Ishikawa (cell line): ENCODE results near the gene CCKAR.

Source experiments
- CEBPB ChIP-seq: IDR thresholded peaks from 2 replicates; pipeline ENCODE4 v1.6.1; 2012
- CREB1 ChIP-seq: IDR thresholded peaks from 2 replicates; pipeline ENCODE4 v1.6.1; 2012; ENCODE audit warnings: low read depth
- EGR1 ChIP-seq: IDR thresholded peaks from 2 replicates; pipeline ENCODE4 v1.6.1; 2012
- EP300 ChIP-seq: IDR thresholded peaks from 2 replicates; pipeline ENCODE4 v1.6.1; 2012; ENCODE audit warnings: borderline replicate concordance
- FOXM1 ChIP-seq: IDR thresholded peaks from 2 replicates; pipeline ENCODE4 v1.6.1; 2012; ENCODE audit warnings: low read depth, borderline replicate concordance
- NFIC ChIP-seq: IDR thresholded peaks from 2 replicates; pipeline ENCODE4 v1.6.1; 2012
- RAD21 ChIP-seq: IDR thresholded peaks from 2 replicates; pipeline ENCODE4 v1.6.1; 2012; ENCODE audit warnings: low read depth
- TAF1 ChIP-seq: IDR thresholded peaks from 2 replicates; pipeline ENCODE4 v1.6.1; 2012; ENCODE audit warnings: low read depth, mild to moderate bottlenecking
- TCF12 ChIP-seq: IDR thresholded peaks from 2 replicates; pipeline ENCODE4 v1.6.1; 2012; ENCODE audit warnings: low read depth
- TEAD4 ChIP-seq: IDR thresholded peaks from 2 replicates; pipeline ENCODE4 v1.6.1; 2012
- YY1 ChIP-seq: IDR thresholded peaks from 2 replicates; pipeline ENCODE4 v1.6.1; 2012; ENCODE audit warnings: low read depth
- ZBTB7A ChIP-seq: IDR thresholded peaks from 2 replicates; pipeline ENCODE4 v1.6.1; 2012; ENCODE audit warnings: low read depth
- TF ChIP-seq, protein P1 (sequence below): IDR thresholded peaks from 2 replicates; pipeline ENCODE4 v1.6.1; 2012
- TF ChIP-seq, protein P2 (sequence below): IDR thresholded peaks from 2 replicates; pipeline ENCODE4 v1.6.1; 2012
- TF ChIP-seq, protein P3 (sequence below): IDR thresholded peaks from 2 replicates; pipeline ENCODE4 v1.6.1; 2012; ENCODE audit warnings: low read depth, mild to moderate bottlenecking

CCKAR gene

DNA sequence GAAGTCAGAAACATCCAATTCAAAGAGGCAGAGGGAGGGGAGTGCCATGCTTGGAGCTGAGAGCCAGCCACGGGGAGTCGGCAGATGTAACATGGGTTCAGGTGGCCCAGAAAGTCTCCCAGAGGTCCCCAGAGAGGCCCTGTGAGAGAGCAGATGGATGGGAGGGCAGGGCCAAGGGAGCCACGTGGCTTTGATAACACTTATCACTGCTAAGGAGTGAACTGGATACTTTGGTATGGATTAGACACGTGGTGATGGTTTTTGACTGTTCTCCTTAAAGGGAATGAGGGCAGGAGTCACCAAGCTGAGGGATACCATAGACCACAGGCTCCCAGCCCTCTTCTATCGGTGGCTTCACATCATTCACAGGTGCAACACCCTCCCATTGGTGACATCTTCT is 13.7 kb downstream of the CCKAR start:
- TF ChIP-seq NFIC, result no peak
- TF ChIP-seq TEAD4, result no peak
- no peak for TF ChIP-seq EGR1
- TF ChIP-seq, protein P1, sequence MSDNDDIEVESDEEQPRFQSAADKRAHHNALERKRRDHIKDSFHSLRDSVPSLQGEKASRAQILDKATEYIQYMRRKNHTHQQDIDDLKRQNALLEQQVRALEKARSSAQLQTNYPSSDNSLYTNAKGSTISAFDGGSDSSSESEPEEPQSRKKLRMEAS, result no peak
- no peak for TF ChIP-seq EP300
- TF ChIP-seq TAF1, result no peak
- no peak for TF ChIP-seq ZBTB7A
- no peak for TF ChIP-seq TCF12
- TF ChIP-seq CEBPB, result no peak
- no peak for TF ChIP-seq FOXM1
- TF ChIP-seq, protein P2, sequence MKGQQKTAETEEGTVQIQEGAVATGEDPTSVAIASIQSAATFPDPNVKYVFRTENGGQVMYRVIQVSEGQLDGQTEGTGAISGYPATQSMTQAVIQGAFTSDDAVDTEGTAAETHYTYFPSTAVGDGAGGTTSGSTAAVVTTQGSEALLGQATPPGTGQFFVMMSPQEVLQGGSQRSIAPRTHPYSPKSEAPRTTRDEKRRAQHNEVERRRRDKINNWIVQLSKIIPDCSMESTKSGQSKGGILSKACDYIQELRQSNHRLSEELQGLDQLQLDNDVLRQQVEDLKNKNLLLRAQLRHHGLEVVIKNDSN, result no peak
- TF ChIP-seq, protein P3, sequence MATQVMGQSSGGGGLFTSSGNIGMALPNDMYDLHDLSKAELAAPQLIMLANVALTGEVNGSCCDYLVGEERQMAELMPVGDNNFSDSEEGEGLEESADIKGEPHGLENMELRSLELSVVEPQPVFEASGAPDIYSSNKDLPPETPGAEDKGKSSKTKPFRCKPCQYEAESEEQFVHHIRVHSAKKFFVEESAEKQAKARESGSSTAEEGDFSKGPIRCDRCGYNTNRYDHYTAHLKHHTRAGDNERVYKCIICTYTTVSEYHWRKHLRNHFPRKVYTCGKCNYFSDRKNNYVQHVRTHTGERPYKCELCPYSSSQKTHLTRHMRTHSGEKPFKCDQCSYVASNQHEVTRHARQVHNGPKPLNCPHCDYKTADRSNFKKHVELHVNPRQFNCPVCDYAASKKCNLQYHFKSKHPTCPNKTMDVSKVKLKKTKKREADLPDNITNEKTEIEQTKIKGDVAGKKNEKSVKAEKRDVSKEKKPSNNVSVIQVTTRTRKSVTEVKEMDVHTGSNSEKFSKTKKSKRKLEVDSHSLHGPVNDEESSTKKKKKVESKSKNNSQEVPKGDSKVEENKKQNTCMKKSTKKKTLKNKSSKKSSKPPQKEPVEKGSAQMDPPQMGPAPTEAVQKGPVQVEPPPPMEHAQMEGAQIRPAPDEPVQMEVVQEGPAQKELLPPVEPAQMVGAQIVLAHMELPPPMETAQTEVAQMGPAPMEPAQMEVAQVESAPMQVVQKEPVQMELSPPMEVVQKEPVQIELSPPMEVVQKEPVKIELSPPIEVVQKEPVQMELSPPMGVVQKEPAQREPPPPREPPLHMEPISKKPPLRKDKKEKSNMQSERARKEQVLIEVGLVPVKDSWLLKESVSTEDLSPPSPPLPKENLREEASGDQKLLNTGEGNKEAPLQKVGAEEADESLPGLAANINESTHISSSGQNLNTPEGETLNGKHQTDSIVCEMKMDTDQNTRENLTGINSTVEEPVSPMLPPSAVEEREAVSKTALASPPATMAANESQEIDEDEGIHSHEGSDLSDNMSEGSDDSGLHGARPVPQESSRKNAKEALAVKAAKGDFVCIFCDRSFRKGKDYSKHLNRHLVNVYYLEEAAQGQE, result no peak
- no peak for TF ChIP-seq CREB1
- TF ChIP-seq RAD21, result no peak
- no peak for TF ChIP-seq YY1

DNA sequence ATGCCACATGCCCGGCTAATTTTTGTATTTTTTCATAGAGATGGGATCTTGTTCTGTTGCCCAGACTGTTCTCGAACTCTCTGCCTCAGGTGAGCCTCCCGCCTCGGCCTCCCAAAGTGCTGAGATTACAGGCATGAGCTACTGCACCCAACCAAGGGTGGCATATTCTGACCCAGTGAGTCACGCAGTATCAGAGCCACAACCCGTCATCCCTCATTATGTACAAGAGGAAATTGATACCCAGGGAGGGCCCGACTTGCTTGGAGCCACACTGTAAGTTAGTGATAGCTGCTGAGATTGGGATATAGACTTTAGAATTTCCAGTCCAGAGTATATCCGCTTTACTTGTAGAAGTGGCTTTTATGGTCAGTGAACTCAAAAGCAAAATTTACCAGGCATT is 14.6 kb downstream of the CCKAR start:
- no peak for TF ChIP-seq CREB1
- TF ChIP-seq, protein P2, result no peak
- TF ChIP-seq ZBTB7A, result no peak
- no peak for TF ChIP-seq CEBPB
- no peak for TF ChIP-seq TCF12
- TF ChIP-seq RAD21, result no peak
- TF ChIP-seq EP300, result no peak
- TF ChIP-seq EGR1, result no peak
- TF ChIP-seq, protein P1, result no peak
- no peak for TF ChIP-seq FOXM1
- TF ChIP-seq, protein P3, result no peak
- no peak for TF ChIP-seq NFIC

DNA sequence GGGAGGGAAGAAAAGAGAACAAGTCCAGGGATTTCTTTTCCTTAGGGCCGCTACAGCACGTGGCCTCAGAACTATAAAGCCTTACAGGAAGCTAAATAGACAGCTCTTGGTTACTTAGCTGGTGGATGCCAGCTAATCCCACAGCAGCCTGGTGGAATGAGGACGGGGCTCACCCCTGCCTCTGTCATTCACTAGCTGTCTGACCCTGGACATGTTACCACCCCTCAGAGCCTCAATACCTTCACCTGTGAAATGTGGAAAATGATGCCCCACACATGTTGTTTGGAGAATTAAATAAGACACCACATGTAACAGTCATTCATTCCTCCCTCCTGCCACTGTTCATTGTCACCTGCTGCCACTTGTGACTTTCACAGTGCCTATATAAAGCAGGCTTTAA is 15.7 kb downstream of the CCKAR start:
- TF ChIP-seq FOXM1, result no peak

DNA sequence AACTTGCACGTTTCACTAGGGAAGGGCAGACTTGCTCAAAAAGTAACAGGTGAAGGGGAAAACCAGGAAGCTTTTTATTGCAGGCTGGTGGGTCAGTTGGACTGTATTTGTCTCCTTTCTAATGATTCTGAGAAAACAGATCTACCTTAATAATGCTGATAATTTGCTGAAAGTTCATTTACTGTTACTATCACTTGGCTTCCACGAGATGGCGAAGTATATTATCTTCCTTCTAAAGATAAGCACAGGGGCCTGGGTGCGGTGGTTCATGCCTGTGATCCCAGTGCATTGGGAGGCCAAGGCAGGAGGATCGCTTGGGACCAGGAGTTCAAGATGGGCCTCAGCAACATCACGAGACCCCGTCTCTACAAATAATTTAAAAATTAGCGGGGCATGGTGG is 16.4 kb downstream of the CCKAR start:
- TF ChIP-seq FOXM1 (no peak), TEAD4 (no peak), EGR1 (no peak), CEBPB (no peak)

DNA sequence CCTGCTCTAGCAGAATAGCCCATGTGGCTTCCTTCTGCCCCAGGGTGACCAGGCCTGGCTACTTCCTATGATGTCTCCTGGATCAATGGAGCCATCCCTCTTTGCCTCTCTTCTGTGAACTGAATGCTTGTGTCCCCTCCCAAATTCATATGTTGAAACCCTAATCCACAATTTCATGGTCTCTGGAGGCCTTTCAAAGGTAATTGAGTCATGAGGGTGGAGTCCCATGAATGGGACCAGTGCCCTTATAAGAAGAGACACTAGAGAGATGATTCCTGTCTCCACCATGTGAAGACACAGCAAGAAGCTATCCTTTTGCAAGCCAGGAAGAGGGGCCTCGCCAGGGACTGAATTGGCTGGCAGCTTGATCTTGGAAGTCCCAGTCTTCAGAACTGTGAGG is 18.4 kb downstream of the CCKAR start:
- TF ChIP-seq, protein P2, result no peak
- TF ChIP-seq CREB1 (no peak), EGR1 (no peak), TEAD4 (no peak), TAF1 (no peak), CEBPB (no peak), RAD21 (no peak), FOXM1 (no peak), YY1 (no peak), EP300 (no peak), ZBTB7A (no peak), TCF12 (no peak)
- TF ChIP-seq, protein P3, result no peak
- TF ChIP-seq, protein P1, result no peak
